NCI-H1417 treated with DMSO at 0.1 percent for 48 hours (cell line): ENCODE results near the gene SERPINB8.

Source experiments
- DNase-seq: peaks from one replicate; lab custom pipeline; 2025; lab: John Stamatoyannopoulos, UW

Gene SERPINB8

DNA sequence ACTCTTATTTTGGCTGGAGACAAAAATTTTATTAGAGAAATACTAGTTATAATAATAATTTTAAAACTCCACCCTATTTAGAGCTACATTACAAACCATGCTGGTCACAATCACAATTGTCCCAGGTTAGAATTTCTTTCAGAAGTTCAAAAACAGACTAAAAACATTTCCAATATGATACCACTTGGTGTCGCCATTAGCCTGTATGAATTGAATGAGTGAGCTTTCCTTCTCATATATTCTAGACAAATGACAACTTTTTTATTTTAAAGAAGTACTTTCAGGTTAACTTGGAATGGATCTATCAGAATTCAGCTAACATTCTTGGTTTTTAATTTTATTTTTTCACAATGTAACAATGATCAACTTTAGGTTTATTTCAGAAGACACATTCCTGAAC is 48.0 kb downstream of the SERPINB8 start:
- DNase-seq = peak; percentile 32

DNA sequence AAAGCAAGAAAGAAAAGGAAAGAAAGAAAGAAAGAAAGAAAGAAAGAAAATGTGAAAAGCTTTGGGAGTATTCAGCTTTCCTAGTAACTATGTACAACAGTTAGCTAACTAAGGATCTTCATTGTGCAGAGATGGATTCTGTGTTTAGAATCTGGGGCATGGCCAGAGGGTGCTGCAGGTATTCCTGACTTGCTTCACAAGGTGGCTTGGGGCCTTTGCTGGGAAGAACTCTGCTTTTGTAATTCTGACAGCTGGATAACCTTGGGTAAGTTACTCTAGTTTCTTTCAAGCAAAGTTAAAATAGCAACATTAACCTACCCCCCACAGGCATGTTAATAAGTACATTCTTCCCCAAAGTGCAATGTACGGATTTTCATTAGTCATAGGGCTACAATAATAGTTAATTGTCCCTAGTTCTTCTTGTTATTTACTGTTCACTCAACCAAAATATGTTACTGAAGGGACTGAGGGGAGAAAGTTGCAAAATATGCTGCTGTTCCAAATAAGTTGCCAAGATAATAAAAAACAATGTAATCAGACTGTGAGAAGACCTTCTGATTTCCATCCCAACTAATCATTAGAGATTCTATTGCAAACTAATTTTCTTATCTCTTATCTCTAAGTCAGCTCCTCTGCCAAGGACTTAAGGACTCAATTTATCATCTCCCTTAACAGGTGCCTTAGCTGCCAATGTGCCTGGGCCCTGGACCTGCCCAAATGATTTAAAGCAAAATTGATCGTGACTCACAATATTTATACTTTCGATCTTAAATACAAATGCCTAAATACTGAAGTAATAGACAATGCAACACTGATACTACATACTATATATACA is 50.3 kb downstream of the SERPINB8 start:
- no peak for DNase-seq

DNA sequence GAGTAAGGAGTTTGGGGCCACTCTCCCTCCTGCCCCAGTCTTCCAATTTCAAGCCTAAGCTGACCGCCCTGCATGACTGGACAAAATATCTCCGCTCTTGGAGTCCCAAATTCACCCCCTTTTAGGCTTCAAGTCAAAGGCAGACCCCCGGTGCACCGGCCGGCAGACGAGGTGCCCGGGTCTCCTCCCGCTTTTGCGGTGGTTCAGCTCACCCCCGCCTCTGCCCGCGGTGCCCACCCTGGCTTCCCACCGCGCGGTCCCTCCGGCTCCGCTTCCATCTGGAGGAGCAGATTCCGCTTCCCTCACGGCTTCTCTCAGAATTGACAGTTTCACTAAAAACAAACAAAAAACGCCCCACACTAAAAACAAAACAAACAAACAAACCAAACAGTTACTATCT is 56.5 kb downstream of the SERPINB8 start:
- no peak for DNase-seq

DNA sequence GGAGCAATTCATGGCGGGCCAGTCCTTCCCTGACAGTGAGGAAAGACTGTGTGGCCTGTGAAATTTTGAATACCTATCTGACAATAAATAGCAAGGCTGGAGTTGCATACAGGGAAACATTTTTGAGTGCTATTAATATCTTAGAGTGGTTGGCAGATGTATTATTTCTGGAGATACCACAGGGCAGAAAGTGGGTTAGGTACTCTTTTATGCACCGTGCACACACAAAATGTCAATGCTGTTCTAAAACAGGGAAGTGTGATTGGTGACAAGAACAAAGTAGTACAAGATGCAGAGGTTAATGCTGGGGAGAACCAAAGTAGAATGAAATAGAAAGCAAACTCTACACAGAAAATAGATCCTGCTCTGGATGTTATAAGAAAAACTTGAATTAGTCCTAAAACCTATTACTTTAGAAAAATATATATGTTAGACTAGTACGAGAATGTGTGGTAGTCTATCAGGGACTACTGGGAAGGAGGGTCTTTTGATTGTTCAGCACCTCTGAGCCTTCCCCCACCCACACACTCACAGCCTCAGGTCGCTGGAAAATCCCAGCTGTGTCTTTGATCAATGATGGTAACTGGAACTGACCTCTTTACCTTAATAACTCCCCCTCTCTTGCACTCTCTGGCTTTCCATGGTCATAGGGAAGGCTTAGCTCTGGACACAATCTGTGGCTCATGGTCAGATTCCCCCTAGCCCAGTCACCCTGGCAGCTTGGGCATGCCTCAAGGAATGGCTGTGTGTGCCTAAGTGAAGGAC is 58.2 kb downstream of the SERPINB8 start:
- DNase-seq = no peak

DNA sequence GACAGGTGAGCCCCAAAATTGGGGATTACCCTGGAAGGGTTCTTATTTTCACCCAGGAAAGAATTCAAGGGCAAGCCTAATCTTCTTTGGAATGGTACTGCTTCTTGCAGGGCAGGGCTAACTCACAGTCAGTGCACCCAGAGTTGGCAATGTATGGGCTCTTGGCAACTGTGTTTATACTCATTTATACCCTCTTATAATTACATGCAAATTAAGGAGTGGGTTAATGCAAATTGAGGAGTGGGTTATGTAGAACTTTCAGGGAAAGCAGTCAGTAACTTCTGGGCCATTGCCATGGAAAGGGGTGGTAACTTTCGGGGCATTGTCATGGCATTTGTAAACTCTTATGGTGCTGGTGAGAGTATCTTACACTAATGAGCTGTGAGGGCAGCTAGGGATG is 59.2 kb downstream of the SERPINB8 start:
- DNase-seq = no peak

DNA sequence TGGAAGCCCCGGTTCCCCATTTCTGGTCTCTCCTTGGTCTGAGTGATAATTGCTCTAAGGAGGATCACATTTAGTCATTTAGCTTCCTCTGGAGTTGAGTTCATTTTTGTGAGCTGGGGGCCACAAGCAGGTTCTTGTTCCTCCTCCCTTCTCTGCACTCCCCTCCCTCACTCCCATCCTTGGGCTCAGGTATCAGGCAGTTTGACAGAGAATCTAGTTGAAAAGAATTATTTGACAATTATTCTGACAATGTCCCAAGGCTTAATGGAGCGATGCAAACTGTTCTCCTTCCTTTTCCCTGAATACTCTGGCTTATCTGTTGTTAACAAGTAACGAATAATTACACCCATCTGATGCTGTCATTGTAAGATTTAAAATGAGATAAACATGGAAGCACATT is 61.5 kb downstream of the SERPINB8 start:
- no peak for DNase-seq

DNA sequence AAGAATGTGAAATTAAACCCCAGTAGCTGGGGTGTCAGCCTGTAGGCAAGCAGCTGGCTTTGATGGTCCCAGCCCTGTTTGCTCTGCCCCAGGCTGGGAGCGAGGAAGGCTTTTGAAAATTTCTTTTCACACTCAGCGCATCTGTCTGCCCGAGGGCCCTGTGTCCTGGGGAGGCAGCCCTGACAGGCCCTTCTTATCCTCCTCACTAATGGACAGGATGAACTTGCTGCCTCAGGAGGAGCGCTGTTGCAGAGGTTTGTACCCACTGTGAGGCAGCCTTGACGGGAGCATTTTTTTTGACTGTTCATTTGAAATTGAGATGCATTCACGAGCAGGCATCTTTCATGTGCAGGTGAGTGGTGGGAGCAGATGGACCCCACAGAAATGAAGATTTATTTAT is 62.4 kb downstream of the SERPINB8 start:
- DNase-seq = no peak

DNA sequence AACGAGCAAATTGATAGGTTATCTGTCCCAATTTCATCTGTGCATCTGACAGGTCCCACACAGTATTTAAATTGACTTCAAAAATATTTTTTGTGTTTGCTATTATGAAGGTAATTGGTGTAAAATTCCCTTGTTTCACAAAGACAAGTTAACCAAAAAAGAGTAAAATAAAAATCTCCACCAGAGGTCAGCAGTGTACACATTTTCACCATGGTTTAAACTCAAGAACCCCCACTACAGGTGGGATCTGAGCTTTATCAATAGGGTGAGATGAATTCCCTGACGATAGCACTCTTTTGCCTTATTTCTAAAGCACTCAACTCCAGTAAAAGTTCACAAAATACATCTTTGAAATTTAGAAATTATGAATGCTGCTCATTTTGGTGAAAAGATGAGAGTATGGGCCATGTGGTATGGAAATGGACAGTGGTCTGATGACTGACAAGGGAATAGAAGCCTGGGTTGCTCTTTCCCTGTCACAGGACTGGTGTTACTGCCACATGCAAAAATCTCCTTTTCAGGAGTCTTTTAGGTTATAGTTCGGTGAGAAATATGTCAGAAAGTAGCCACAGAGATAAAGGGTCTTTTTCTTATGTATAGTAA is 68.0 kb downstream of the SERPINB8 start:
- peak; percentile 54 for DNase-seq
